ENCODE results near the gene PSMD1. TPM values are rescaled to one million over a fixed set of nuclear protein-coding genes. Genes with fewer than 3 reads are reported as not detected.
"Not testable (repeated sequence)": the region's sequence is repeated elsewhere in the genome, so short reads cannot be mapped to it uniquely, and the experiment has no call there.

PSMD1 gene
- total RNA-seq, 1 donor from 2014 or later, result 55.3 TPM

GRCh38 chr2:231084565-231084964, 27.9 kb downstream of the PSMD1 start:
- H3K4me1 ChIP-seq, result no peaks in the 10 kb centered on the region
- intact Hi-C loops (cut with DNase I), result no loop called here
- no peak for TF ChIP-seq CTCF (IDR thresholded peaks at IDR 0.05)
- ATAC-seq (no peak), DNase-seq (no peak)
- H3K27ac ChIP-seq, result no peak overlapping the region
- peaks cover 100% of the 10 kb centered on the region for H3K36me3 ChIP-seq
- H3K27me3 ChIP-seq (ENCODE audit: low read depth), result no peaks in the 10 kb centered on the region
- no peaks in the 10 kb centered on the region for H3K9me3 ChIP-seq
- no peak overlapping the region for H3K4me3 ChIP-seq

GRCh38 chr2:231088754-231089153, 32.1 kb downstream of the PSMD1 start:
- H3K9me3 ChIP-seq, result no peaks in the 10 kb centered on the region
- H3K4me1 ChIP-seq, result no peaks in the 10 kb centered on the region
- no peak overlapping the region for H3K27ac ChIP-seq
- peaks cover 85% of the 10 kb centered on the region for H3K36me3 ChIP-seq
- ATAC-seq, result no peak
- no peaks in the 10 kb centered on the region for H3K27me3 ChIP-seq (ENCODE audit: low read depth)
- H3K4me3 ChIP-seq, result no peak overlapping the region
- intact Hi-C loops (cut with DNase I), result no loop called here
- TF ChIP-seq CTCF (IDR thresholded peaks at IDR 0.05), result no peak
- no peak for DNase-seq

- Histone ChIP-seq H3K9me3 (peaks cover 6% of the 10 kb centered on the region), H3K27me3 (ENCODE audit: low read depth) (no peaks in the 10 kb centered on the region), H3K27ac (no peak overlapping the region), H3K4me3 (no peak overlapping the region), H3K36me3 (peaks cover 42% of the 10 kb centered on the region), H3K4me1 (no peaks in the 10 kb centered on the region)
- intact Hi-C loops (cut with DNase I), result no loop called here
- DNase-seq (no peak), ATAC-seq (no peak)
- no peak for TF ChIP-seq CTCF (IDR thresholded peaks at IDR 0.05)
Observed at GRCh38 chr2:231093933-231094332, 37.3 kb downstream of the PSMD1 start.

GRCh38 chr2:231094736-231095346, 38.2 kb downstream of the PSMD1 start:
- no peaks in the 10 kb centered on the region for H3K27me3 ChIP-seq (ENCODE audit: low read depth)
- DNase-seq, result no peak
- no peak overlapping the region for H3K4me3 ChIP-seq
- TF ChIP-seq CTCF (IDR thresholded peaks at IDR 0.05), result no peak
- no peaks in the 10 kb centered on the region for H3K4me1 ChIP-seq
- H3K27ac ChIP-seq, result no peak overlapping the region
- ATAC-seq, result no peak
- peaks cover 41% of the 10 kb centered on the region for H3K36me3 ChIP-seq
- H3K9me3 ChIP-seq, result peaks cover 14% of the 10 kb centered on the region
- intact Hi-C loops (cut with DNase I), result no loop called here

GRCh38 chr2:231099918-231100317, 43.3 kb downstream of the PSMD1 start:
- Histone ChIP-seq H3K36me3 (peaks cover 36% of the 10 kb centered on the region), H3K9me3 (peaks cover 19% of the 10 kb centered on the region), H3K27me3 (ENCODE audit: low read depth) (no peaks in the 10 kb centered on the region), H3K4me3 (no peak overlapping the region), H3K4me1 (peaks cover 5% of the 10 kb centered on the region), H3K27ac (no peak overlapping the region)
- intact Hi-C loops (cut with DNase I), result no loop called here
- no peak for ATAC-seq
- no peak for TF ChIP-seq CTCF (IDR thresholded peaks at IDR 0.05)
- no peak for DNase-seq

- H3K27ac ChIP-seq; H3K4me1 ChIP-seq; intact Hi-C loops (cut with DNase I); H3K4me3 ChIP-seq; DNase-seq; ATAC-seq; H3K27me3 ChIP-seq (ENCODE audit: low read depth): not testable (repeated sequence)
- H3K9me3 ChIP-seq, result peaks cover 19% of the 10 kb centered on the region
- peaks cover 36% of the 10 kb centered on the region for H3K36me3 ChIP-seq
Observed at GRCh38 chr2:231100321-231100720, 43.7 kb downstream of the PSMD1 start.

All from lower lobe of right lung (tissue), 2 donors.